ENCODE results near the gene DNAH8. TPM values are rescaled to one million over a fixed set of nuclear protein-coding genes. Genes with fewer than 3 reads are reported as not detected.

Gene DNAH8
- total and polyA plus RNA-seq, 10 donors = 0.20 to 15.6 (median 5.2) TPM

DNA sequence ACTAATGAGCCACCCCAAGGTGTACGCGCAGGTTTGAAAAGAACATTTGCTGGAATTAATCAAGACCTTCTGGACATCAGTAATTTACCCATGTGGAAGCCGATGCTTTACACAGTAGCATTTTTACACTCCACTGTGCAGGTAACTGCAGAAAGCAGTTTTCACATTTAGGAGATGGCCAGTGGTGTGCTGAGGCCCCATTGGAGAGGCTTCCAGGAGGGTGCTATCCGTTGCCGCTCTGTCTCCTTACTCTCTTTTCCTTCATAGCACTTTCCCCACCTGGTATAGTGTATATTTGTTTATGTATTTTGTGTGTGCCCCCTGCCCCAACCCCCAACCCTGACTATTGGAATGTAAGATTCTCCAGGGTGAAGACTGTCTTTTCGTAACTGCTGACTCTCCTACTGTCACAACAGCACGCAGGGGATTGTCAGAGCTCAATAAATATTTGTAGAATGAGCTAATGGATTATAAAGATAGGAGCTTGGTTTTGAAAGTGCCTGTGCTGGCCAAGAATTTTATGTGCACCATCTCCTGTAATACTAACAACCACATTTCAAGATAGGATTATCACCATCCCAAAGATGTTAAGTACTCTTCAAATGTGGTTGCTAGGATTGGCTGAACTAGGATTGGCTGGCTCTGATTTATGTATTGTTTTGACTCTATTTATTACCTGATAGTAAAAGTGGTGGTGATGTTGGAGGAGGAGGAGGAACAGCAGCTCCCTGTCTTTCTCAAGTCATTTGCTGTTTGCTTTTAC, 259.5 kb downstream of the DNAH8 start:
- TF ChIP-seq POLR2A (IDR thresholded peaks at IDR 0.05) = no peak
- TF ChIP-seq, protein P1, sequence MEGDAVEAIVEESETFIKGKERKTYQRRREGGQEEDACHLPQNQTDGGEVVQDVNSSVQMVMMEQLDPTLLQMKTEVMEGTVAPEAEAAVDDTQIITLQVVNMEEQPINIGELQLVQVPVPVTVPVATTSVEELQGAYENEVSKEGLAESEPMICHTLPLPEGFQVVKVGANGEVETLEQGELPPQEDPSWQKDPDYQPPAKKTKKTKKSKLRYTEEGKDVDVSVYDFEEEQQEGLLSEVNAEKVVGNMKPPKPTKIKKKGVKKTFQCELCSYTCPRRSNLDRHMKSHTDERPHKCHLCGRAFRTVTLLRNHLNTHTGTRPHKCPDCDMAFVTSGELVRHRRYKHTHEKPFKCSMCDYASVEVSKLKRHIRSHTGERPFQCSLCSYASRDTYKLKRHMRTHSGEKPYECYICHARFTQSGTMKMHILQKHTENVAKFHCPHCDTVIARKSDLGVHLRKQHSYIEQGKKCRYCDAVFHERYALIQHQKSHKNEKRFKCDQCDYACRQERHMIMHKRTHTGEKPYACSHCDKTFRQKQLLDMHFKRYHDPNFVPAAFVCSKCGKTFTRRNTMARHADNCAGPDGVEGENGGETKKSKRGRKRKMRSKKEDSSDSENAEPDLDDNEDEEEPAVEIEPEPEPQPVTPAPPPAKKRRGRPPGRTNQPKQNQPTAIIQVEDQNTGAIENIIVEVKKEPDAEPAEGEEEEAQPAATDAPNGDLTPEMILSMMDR (IDR thresholded peaks at IDR 0.05 in 8 of 11, conservative IDR thresholded peaks at IDR 0.05 in 3 of 11) = no peak
- TF ChIP-seq POLR2AphosphoS5 (IDR thresholded peaks at IDR 0.05) = no peak
- intact Hi-C loops (cut with DNase I; ENCODE audit: low total_unique reads) = loop anchor here (10.0 kb wide), 2 partner anchors 190 to 330 kb away; no protein-coding TSS in a partner anchor
- no peak for DNase-seq
- Histone ChIP-seq H3K27ac (no peak overlapping the region), H3K4me3 (no peak overlapping the region), H3K27me3 (replicated peaks in 1 of 7) (peaks cover 0 to 31% (median 0%) of the 10 kb centered on the region in 7 donors), H3K36me3 (no peaks in the 10 kb centered on the region), H3K9me3 (no peaks in the 10 kb centered on the region), H3K4me1 (no peaks in the 10 kb centered on the region)
- 73 to 82% (median 78%) methylated on average over 7 of the region's 7 CpGs for WGBS, 5 donors

DNA sequence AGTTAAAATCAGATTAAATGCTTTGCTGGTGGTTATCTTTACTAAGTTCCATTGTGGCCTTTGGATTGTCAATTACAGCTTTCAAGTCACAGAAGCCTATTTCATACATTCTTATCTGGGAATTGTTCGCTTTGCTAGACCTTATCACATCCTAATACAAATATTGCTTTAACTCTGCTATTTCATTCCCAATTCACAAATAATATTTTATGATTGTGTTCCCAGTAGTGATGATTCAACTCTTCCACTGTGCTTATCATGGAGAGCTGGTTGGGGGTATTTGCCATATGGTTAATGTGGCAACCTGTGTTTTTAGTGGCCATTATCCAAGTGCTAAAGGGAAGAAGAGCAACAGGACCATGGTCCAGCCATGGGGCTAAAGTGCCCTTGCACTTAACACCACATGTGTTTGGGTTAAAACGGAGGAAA, 260.5 kb downstream of the DNAH8 start:
- Histone ChIP-seq H3K4me1 (no peaks in the 10 kb centered on the region), H3K36me3 (no peaks in the 10 kb centered on the region), H3K9me3 (no peaks in the 10 kb centered on the region), H3K27ac (no peak overlapping the region), H3K27me3 (replicated peaks in 1 of 7) (peaks cover 0 to 37% (median 0%) of the 10 kb centered on the region in 7 donors), H3K4me3 (no peak overlapping the region)
- TF ChIP-seq POLR2AphosphoS5 (IDR thresholded peaks at IDR 0.05) = no peak
- no peak for TF ChIP-seq POLR2A (IDR thresholded peaks at IDR 0.05)
- intact Hi-C loops (cut with DNase I; ENCODE audit: low total_unique reads) = loop anchor here (10.0 kb wide), 2 partner anchors 189 to 329 kb away; no protein-coding TSS in a partner anchor
- DNase-seq = no peak
- 80 to 89% (median 84%) methylated on average over 2 of the region's 2 CpGs for WGBS, 5 donors

DNA sequence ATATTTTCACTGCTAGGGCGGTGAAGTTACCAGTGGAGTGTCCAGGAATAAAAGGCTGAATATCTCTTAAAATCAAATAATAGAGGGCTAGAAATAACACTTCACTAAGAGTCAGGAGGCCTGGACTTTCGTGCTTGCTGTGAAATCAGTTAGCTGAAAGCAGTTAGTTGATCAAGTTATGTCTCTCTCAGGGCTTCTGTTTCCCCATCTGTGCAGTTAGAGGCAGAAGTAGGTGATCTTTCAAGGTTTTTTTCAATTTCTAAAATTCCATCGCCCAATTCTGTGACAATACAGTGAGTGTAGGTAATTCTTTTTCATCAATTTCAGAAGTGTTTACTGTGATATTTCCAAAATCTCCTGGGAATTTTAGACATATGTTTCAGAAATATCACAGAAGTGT, 260.9 kb downstream of the DNAH8 start:
- WGBS, 5 donors = 76 to 89% (median 83%) methylated on average over 3 of the region's 3 CpGs
- no peak for DNase-seq
- TF ChIP-seq POLR2AphosphoS5 (IDR thresholded peaks at IDR 0.05) = no peak
- TF ChIP-seq POLR2A (IDR thresholded peaks at IDR 0.05) = no peak
- TF ChIP-seq, protein P1 (IDR thresholded peaks at IDR 0.05 in 8 of 11, conservative IDR thresholded peaks at IDR 0.05 in 3 of 11) = no peak
- no peaks in the 10 kb centered on the region for H3K36me3 ChIP-seq
- no peaks in the 10 kb centered on the region for H3K9me3 ChIP-seq
- H3K4me1 ChIP-seq = no peaks in the 10 kb centered on the region
- intact Hi-C loops (cut with DNase I; ENCODE audit: low total_unique reads) = loop anchor here (10.0 kb wide), 2 partner anchors 189 to 329 kb away; no protein-coding TSS in a partner anchor
- H3K4me3 ChIP-seq = no peak overlapping the region
- peaks cover 0 to 37% (median 0%) of the 10 kb centered on the region in 7 donors for H3K27me3 ChIP-seq (replicated peaks in 1 of 7)
- no peak overlapping the region for H3K27ac ChIP-seq

DNA sequence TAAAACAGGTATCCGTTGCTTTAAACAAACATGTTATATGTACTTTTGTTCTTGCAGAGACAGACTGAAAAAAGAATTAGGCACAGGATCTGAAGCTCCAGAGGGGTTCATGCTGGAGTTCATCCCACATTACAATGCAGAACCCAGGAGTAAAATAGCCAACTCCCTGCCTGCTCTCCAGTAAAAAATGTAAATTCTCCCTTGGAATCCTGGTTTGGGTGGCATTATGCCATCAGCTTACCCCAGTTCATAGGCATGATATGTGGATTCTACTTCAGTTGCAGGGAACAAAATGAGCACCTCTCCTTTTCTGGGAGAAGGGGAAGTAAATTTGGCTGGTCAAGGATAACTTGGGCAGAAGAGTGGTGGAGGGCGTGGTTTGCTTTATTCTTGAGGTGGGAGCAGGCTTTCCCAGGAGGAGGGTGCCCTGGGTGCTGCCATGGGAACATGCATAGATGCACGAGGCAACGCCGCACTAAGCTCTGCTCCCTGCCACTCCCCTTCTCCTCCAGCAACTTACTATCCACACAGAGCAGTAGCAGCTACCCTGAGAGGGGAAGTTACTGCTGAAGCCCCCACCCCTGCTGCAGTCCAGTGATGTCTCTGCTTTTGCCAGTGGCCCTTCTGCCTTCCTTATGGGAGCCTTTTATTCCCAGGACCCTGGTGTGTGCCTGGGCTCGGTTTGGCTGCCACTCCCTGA, 261.8 kb downstream of the DNAH8 start:
- H3K27me3 ChIP-seq (replicated peaks in 1 of 7) = peaks cover 0 to 39% (median 0%) of the 10 kb centered on the region in 7 donors
- no peak overlapping the region for H3K4me3 ChIP-seq
- DNase-seq = no peak
- 60 to 74% (median 71%) methylated on average over 6 of the region's 6 CpGs for whole genome bisulfite sequencing, 5 donors
- no peaks in the 10 kb centered on the region for H3K36me3 ChIP-seq
- H3K27ac ChIP-seq = no peak overlapping the region
- H3K4me1 ChIP-seq = no peaks in the 10 kb centered on the region
- TF ChIP-seq, protein P1 (IDR thresholded peaks at IDR 0.05 in 8 of 11, conservative IDR thresholded peaks at IDR 0.05 in 3 of 11) = no peak
- TF ChIP-seq POLR2AphosphoS5 (IDR thresholded peaks at IDR 0.05) = no peak
- TF ChIP-seq POLR2A (IDR thresholded peaks at IDR 0.05) = no peak
- intact Hi-C loops (cut with DNase I; ENCODE audit: low total_unique reads) = loop anchor here (10.0 kb wide), 2 partner anchors 188 to 328 kb away; no protein-coding TSS in a partner anchor
- no peaks in the 10 kb centered on the region for H3K9me3 ChIP-seq

All from spleen (tissue), 11 donors.